Limb (tissue), 2 donors: ENCODE data around the gene ALPP.
"Not testable (repeated sequence)": the region's sequence is repeated elsewhere in the genome, so short reads cannot be mapped to it uniquely, and the experiment has no call there.

Experiments
- DNase-seq, 2 donors: peaks; one replicate each; pipeline ENCODE4 v3.0.0-alpha.2; 2016; ENCODE audit errors: extremely low spot score in 2 of 2

ALPP gene

GRCh38 chr2:232379610-232380590 lies 1.3 kb downstream of the ALPP start:
- DNase-seq = not testable (repeated sequence)

GRCh38 chr2:232381204-232382031 lies 2.9 kb downstream of the ALPP start:
- not testable (repeated sequence) for DNase-seq

GRCh38 chr2:232382331-232383225 lies 4.0 kb downstream of the ALPP start:
- no peak for DNase-seq

GRCh38 chr2:232384466-232384865 lies 5.9 kb downstream of the ALPP start:
- no peak for DNase-seq

- not testable (repeated sequence) for DNase-seq
These were observed 6.5 kb downstream of the ALPP start for GRCh38 chr2:232385058-232385457.

GRCh38 chr2:232385660-232386489 lies 7.3 kb downstream of the ALPP start:
- no peak for DNase-seq

- DNase-seq = no peak
These were observed 7.9 kb downstream of the ALPP start for GRCh38 chr2:232386490-232386739.

GRCh38 chr2:232386740-232387450 lies 8.3 kb downstream of the ALPP start:
- no peak for DNase-seq

- no peak for DNase-seq
These were observed 9.1 kb downstream of the ALPP start for GRCh38 chr2:232387451-232388171.

- DNase-seq = no peak
These were observed 9.9 kb downstream of the ALPP start for GRCh38 chr2:232388324-232388891.

- DNase-seq = no peak
These were observed 10.8 kb downstream of the ALPP start for GRCh38 chr2:232389327-232389726.

- no peak for DNase-seq
These were observed 12.1 kb downstream of the ALPP start for GRCh38 chr2:232390661-232391060.

- DNase-seq = no peak
These were observed 15.0 kb downstream of the ALPP start for GRCh38 chr2:232393556-232393955.

- not testable (repeated sequence) for DNase-seq
These were observed 15.9 kb downstream of the ALPP start for GRCh38 chr2:232394431-232394830.

GRCh38 chr2:232395586-232395985 lies 17.0 kb downstream of the ALPP start:
- DNase-seq = no peak

- DNase-seq = no peak
These were observed 18.1 kb downstream of the ALPP start for GRCh38 chr2:232396683-232397082.

- DNase-seq = no peak
These were observed 19.9 kb downstream of the ALPP start for GRCh38 chr2:232398293-232399034.
